Muscle of leg (tissue), 11 donors: ENCODE measurements around the gene C16orf92. TPM values are rescaled to one million over a fixed set of nuclear protein-coding genes. Genes with fewer than 3 reads are reported as not detected.
"Not testable (repeated sequence)": the region's sequence is repeated elsewhere in the genome, so short reads cannot be mapped to it uniquely, and the experiment has no call there.

ENCODE experiments used
- DNase-seq: peaks from one replicate; pipeline ENCODE4 v3.0.0; 2013
- H3K27ac ChIP-seq: one replicate; pipeline ENCODE4 v1.5.1; 2013; ENCODE audit warnings: mild to moderate bottlenecking, low read length, control low read depth
- H3K27me3 ChIP-seq: one replicate; pipeline ENCODE4 v1.6.1; 2013; ENCODE audit warnings: low read length; ENCODE audit not compliant: control insufficient read depth, insufficient read depth
- H3K36me3 ChIP-seq: one replicate; pipeline ENCODE4 v1.6.1; 2013; ENCODE audit warnings: low read length; ENCODE audit not compliant: control insufficient read depth, insufficient read depth
- H3K4me1 ChIP-seq: one replicate; pipeline ENCODE4 v1.6.1; 2013; ENCODE audit warnings: low read length; ENCODE audit not compliant: control insufficient read depth, insufficient read depth
- H3K4me3 ChIP-seq: one replicate; pipeline ENCODE4 v1.5.1; 2013; ENCODE audit warnings: low read length, control low read depth
- H3K9me3 ChIP-seq: replicated peaks from 2 replicates; pipeline ENCODE4 v1.6.1; 2013; ENCODE audit warnings: low read depth, low read length; ENCODE audit not compliant: control insufficient read depth
- WGBS: methylation state at CpG from one replicate; pipeline ENCODE4 v1.1.5; 2013; ENCODE audit warnings: missing lambda C conversion rate; ENCODE audit not compliant: insufficient coverage; 5-methylcytosine and 5-hydroxymethylcytosine counted together
- polyA plus RNA-seq, 8 donors: library from polyadenylated mRNA; unstranded; fragments of 120-200 nt; gene quantifications; one replicate each; pipeline versions ENCODE4 v1.2.1 to v1.2.3, GENCODE V29; 2013; ENCODE audit warnings: inconsistent platforms in 1 of 8, low replicate concordance in 1 of 8; ENCODE audit not compliant: insufficient read length in 8 of 8, insufficient read depth in 1 of 8
- total RNA-seq: library from RNA; stranded (reverse); fragments of 120-200 nt; gene quantifications from one replicate; pipeline ENCODE4 v1.2.4, GENCODE V29; 2013

The C16orf92 gene
- total and polyA plus RNA-seq, 9 donors: not detected

DNA sequence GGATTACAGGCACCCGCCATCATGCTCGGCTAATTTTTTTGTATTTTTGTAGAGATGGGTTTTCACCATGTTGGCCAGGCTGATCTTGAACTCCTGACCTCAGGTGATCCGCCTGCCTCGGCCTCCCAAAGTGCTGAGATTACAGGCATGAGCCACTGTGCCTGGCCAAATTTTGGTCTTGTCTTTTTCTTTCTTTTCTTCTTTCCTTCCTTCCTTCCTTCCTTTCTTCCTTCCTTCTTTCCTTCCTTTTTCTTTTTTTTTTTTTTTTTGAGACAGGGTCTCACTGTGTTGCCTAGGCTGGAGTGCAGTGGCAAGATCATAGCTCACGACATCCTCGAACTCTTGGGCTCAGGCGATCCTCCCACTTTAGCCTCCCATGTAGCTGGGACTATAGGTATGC is 7.5 kb upstream of the C16orf92 start:
- H3K4me3 ChIP-seq, H3K36me3 ChIP-seq, DNase-seq, H3K27ac ChIP-seq, H3K9me3 ChIP-seq, H3K4me1 ChIP-seq: not testable (repeated sequence)
- H3K27me3 ChIP-seq: peaks cover 26% of the 10 kb centered on the region
- WGBS: no CpG with 5 or more reads among the region's 7 CpGs

DNA sequence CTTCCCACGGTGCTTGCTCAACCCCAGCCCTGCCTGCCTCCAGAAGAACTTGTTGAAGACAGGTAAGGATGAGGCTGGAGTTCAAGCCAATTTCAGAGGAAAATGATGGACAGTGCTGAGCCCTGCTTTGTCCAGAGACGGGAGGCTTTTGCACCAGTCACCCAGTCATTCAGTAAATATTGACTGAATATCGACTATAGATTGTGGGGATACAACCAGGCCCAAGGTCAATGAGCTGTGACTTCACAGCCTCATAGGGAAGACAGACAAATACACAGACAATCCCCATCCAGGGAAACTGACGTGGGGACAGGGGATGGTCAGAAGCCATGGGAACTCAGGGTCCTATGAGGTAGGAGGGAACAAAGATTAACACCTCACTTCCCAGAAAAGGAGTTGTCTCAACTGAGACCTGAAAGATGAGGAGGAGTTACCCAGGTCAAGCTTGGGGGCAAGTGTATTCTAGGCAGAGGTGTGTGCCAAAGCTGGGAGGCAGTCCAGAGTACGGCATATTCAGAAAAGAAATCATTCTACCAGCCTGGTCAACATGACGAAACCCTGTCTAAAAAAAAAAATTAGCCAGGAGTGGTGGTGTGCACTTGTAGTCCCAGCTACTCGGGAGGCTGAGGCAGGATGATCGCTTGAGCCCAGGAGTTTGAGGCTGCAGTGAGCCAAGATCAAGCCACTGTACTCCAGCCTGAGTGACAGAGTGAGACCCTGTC is 6.3 kb upstream of the C16orf92 start:
- Histone ChIP-seq H3K27me3 (peaks cover 24% of the 10 kb centered on the region), H3K9me3 (no peaks in the 10 kb centered on the region), H3K4me3 (no peak overlapping the region), H3K36me3 (no peaks in the 10 kb centered on the region), H3K4me1 (peaks cover 6% of the 10 kb centered on the region), H3K27ac (no peak overlapping the region)
- no peak for DNase-seq
- 60% methylated on average over 1 of the region's 8 CpGs for WGBS

DNA sequence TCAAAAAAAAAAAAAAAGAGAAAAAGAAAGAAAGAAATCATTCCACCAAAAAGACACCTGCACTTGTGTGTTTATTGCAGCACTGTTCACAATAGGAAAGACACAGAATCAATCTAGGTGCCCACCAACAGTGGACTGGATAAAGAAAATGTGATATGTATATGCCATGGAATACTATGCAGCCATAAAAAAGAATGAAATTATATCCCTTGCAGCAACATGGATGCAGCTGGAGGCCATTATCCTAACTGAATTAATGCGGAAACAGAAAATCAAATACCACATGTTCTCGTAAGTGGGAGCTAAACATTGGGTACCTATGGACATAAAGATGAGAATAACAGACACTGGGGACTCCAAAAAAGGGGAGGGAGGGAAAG is 5.7 kb upstream of the C16orf92 start:
- WGBS: 100% methylated on average over 1 of the region's 2 CpGs
- no peak for DNase-seq

DNA sequence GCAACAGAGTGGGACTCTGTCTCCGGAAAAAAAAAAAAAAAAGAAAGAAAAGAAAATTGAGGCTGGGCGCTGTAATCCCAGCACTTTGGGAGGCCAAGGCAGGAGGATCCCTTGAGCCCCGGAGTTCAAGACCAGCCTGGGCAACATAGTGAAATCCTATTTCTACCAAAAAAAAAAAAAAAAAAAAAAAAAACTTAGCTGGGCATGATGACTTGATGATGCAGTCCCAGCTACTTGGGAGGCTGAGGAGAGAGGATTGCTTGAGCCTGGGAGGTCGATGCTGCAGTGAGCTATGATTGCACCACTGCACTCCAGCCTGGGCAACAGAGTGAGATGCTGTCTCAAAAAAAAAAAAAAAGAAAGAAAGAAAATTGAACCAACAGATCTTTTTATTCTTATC is 5.1 kb upstream of the C16orf92 start:
- not testable (repeated sequence) for H3K36me3 ChIP-seq, H3K27ac ChIP-seq, DNase-seq, H3K4me3 ChIP-seq, H3K9me3 ChIP-seq, H3K4me1 ChIP-seq
- WGBS: no CpG with 5 or more reads among the region's 4 CpGs
- H3K27me3 ChIP-seq: peaks cover 13% of the 10 kb centered on the region

More for the DNA sequence above, 5.7 kb upstream of the C16orf92 start:
- Histone ChIP-seq H3K4me3 (no peak overlapping the region), H3K9me3 (no peaks in the 10 kb centered on the region), H3K27me3 (peaks cover 19% of the 10 kb centered on the region), H3K36me3 (no peaks in the 10 kb centered on the region), H3K27ac (no peak overlapping the region), H3K4me1 (peaks cover 7% of the 10 kb centered on the region)

DNA sequence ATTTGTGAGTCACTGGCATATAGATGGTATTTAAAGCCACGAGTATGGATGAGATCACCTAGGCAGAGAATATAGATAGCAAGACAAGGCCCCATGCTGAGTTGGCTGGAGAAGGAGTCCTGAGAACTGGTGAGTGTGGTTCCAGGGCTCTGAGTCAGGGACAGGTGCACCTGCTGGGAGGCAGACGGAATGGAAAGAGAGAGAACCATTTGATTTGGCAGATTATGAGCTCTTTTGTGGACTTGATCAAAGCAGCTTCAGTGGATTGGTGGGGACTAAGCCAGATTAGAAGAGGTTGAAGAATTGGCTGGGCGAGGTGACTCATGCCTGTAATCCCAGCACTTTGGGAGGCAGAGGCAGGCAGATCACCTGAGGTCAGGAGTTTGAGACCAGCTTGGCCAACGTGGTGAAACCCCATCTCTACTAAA is 4.3 kb upstream of the C16orf92 start:
- H3K27me3 ChIP-seq: peaks cover 16% of the 10 kb centered on the region
- DNase-seq: no peak
- H3K4me1 ChIP-seq: peaks cover 7% of the 10 kb centered on the region
- H3K27ac ChIP-seq: no peak overlapping the region
- H3K9me3 ChIP-seq: no peaks in the 10 kb centered on the region
- 61% methylated on average over 2 of the region's 4 CpGs for WGBS
- H3K4me3 ChIP-seq: no peak overlapping the region
- H3K36me3 ChIP-seq: no peaks in the 10 kb centered on the region

DNA sequence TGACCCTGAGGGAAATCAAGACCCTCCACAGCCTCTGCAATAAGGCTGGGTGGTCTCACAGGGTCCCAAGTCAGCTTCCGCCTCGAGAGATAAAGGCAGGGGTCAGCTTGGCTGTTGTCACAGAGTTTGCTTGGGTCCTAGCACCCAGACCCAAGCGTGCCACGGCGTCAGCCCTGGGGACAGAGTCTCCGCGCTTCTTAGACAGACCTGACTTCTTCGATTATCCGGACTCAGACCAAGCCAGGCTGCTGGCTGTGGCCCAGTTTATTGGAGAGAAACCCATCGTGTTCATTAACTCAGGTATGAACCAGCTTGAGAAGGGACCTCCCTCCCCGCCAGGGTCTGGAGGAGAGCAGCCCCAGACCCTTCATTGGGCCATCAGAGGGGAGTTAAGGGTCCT is 588 bp downstream of the C16orf92 start:
- no peak for DNase-seq
- Histone ChIP-seq H3K4me1 (peaks cover 16% of the 10 kb centered on the region), H3K4me3 (no peak overlapping the region), H3K36me3 (no peaks in the 10 kb centered on the region), H3K9me3 (no peaks in the 10 kb centered on the region), H3K27me3 (peaks cover 27% of the 10 kb centered on the region), H3K27ac (no peak overlapping the region)
- WGBS: 88% methylated on average over 5 of the region's 11 CpGs

DNA sequence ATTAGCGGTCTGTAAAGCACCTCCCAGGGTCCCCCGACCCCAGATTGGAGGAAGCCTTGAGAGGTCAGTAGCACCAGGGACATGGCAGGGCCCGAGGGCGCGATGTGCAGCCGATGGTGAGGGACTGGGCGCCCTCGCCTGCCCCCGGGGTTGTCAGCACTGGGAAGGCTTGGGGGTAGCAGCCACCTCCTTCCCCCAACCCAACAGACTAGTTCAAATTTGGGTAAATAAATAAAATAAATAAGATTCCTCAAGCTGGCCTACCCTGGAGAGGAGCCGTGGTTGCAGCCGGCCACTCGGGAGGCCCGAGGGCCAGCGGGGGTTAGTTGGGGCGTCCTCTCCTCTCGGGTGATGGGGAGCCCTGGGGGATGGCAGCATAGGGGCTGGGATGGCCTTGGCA is 1.5 kb downstream of the C16orf92 start:
- no peaks in the 10 kb centered on the region for H3K36me3 ChIP-seq
- H3K4me3 ChIP-seq: no peak overlapping the region
- no peak for DNase-seq
- H3K27ac ChIP-seq: no peak overlapping the region
- WGBS: 83% methylated on average over 5 of the region's 16 CpGs
- peaks cover 25% of the 10 kb centered on the region for H3K4me1 ChIP-seq
- no peaks in the 10 kb centered on the region for H3K9me3 ChIP-seq
- peaks cover 36% of the 10 kb centered on the region for H3K27me3 ChIP-seq

DNA sequence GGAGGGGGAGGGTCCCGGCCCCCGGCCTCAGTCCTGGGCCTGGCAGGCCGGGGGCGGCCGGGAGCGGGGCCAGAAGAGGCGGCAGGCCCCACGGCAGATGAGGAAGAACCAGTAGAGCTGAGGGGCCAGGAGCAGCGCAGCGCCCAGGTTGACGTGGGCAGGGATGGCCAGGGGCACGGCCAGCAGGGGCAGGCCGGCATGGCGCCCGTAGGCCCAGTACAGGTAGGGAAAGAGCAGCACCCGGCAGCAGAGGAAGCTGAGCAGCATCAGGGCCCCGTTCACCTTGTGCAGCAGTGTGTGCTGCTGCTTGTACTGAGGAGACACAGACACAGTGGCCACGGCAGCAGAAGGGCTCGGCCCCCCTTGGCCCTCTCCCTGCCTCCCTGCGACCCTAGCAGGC is 2.2 kb downstream of the C16orf92 start:
- Histone ChIP-seq H3K27ac (no peak overlapping the region), H3K4me1 (peaks cover 28% of the 10 kb centered on the region), H3K9me3 (no peaks in the 10 kb centered on the region), H3K4me3 (no peak overlapping the region), H3K36me3 (no peaks in the 10 kb centered on the region), H3K27me3 (peaks cover 43% of the 10 kb centered on the region)
- no peak for DNase-seq
- WGBS: 78% methylated on average over 16 of the region's 20 CpGs

DNA sequence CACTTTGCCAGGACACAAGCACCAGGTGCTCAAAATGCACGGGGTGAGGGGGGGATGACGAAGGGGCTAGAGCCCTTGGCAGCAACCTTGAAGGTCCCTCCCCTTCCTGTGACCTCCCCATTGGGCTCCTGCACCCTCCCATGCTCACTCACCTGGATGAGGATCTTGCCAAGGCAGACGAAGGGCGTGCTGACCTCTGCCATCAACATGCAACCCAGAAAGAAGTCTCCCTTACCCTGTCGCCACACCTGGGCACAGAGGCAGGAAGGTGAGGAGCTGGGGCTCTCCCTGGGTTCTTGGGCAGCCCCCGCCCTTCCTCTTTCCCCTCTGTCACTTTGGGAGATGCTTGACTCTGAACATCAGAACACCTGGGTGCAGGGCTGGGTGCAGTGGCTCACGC is 2.6 kb downstream of the C16orf92 start:
- WGBS: 57% methylated on average over 1 of the region's 7 CpGs
- no peak overlapping the region for H3K4me3 ChIP-seq
- H3K4me1 ChIP-seq: peaks cover 28% of the 10 kb centered on the region
- peaks cover 47% of the 10 kb centered on the region for H3K27me3 ChIP-seq
- H3K36me3 ChIP-seq: no peaks in the 10 kb centered on the region
- DNase-seq: no peak
- no peaks in the 10 kb centered on the region for H3K9me3 ChIP-seq
- H3K27ac ChIP-seq: no peak overlapping the region

DNA sequence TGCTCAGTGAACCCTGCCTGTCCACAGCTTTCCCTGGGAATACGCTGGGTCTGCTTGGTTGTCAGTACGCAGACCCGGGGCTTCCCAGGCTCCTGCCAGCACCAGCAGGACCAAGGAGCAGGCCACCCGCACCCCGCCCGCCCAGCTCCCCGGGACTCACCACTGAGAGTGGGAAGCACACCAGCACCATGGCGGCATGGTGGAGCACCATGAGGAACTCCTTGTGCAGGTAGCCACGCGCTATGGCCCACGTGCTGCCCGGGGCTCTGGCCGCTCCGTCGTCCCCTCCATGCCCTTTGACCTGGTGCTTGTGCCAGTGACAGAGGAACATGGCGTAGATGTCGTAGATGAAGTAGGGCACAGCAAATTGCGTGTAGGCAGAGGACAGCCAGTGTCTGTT is 3.5 kb downstream of the C16orf92 start:
- H3K27me3 ChIP-seq: peaks cover 48% of the 10 kb centered on the region
- WGBS: 91% methylated on average over 18 of the region's 18 CpGs

More for the DNA sequence above, 3.5 kb downstream of the C16orf92 start:
- H3K4me3 ChIP-seq: no peak overlapping the region
- H3K36me3 ChIP-seq: no peaks in the 10 kb centered on the region
- no peaks in the 10 kb centered on the region for H3K9me3 ChIP-seq
- no peak overlapping the region for H3K27ac ChIP-seq
- H3K4me1 ChIP-seq: peaks cover 28% of the 10 kb centered on the region
- DNase-seq: no peak
